ENCODE results near the gene POTEB3. TPM values are rescaled to one million over a fixed set of nuclear protein-coding genes. Genes with fewer than 3 reads are reported as not detected.
"Not testable (repeated sequence)": the region's sequence is repeated elsewhere in the genome, so short reads cannot be mapped to it uniquely, and the experiment has no call there.

The POTEB3 gene
- total and polyA plus RNA-seq, 2 experiments from 2014 or later, result not detected

- H3K79me2 ChIP-seq (ENCODE audit: insufficient read depth); H3F3A ChIP-seq (ENCODE audit: insufficient read depth); H3K4me2 ChIP-seq (ENCODE audit: unreplicated experiment); DNase-seq; H3K4me3 ChIP-seq; H2AFZ ChIP-seq; H3K27me3 ChIP-seq (replicated peaks; ENCODE audit: insufficient read depth); H3K4me1 ChIP-seq (ENCODE audit: insufficient read depth); H3K36me3 ChIP-seq (ENCODE audit: low read depth); H3K9me3 ChIP-seq (ENCODE audit: low read depth); in situ Hi-C loops (cut with MboI); H4K20me1 ChIP-seq (ENCODE audit: insufficient read depth); H3K9me2 ChIP-seq (ENCODE audit: insufficient read depth); H3K9ac ChIP-seq; H3K27ac ChIP-seq: not testable (repeated sequence)
- WGBS, 2 experiments (ENCODE audit: low coverage in 1 of 2, low lambda C conversion rate in 2 of 2, missing lambda C conversion rate in 2 of 2), result 12 to 20% methylated on average over 1 to 2 of the region's 2 CpGs
Observed at GRCh38 chr15:21397656-21398055, 42.6 kb downstream of the POTEB3 start.

GRCh38 chr15:21397186-21397585, 43.1 kb downstream of the POTEB3 start:
- H3K4me3 ChIP-seq; in situ Hi-C loops (cut with MboI); H3K4me2 ChIP-seq (ENCODE audit: unreplicated experiment); H3K9me2 ChIP-seq (ENCODE audit: insufficient read depth); DNase-seq; H3K4me1 ChIP-seq (ENCODE audit: insufficient read depth); H3F3A ChIP-seq (ENCODE audit: insufficient read depth); H3K27me3 ChIP-seq (replicated peaks; ENCODE audit: insufficient read depth); H3K36me3 ChIP-seq (ENCODE audit: low read depth); H3K27ac ChIP-seq; H3K9ac ChIP-seq; H2AFZ ChIP-seq; H3K9me3 ChIP-seq (ENCODE audit: low read depth); H4K20me1 ChIP-seq (ENCODE audit: insufficient read depth); H3K79me2 ChIP-seq (ENCODE audit: insufficient read depth): not testable (repeated sequence)
- WGBS, 2 experiments (ENCODE audit: low coverage in 1 of 2, low lambda C conversion rate in 2 of 2, missing lambda C conversion rate in 2 of 2), result 14% methylated on average over 1 of the region's 2 CpGs; no CpG with 5 or more reads in 1 of the 2 experiments

GRCh38 chr15:21385961-21386360, 54.3 kb downstream of the POTEB3 start:
- H3K79me2 ChIP-seq (ENCODE audit: insufficient read depth); H3K27me3 ChIP-seq (replicated peaks; ENCODE audit: insufficient read depth); H3K36me3 ChIP-seq (ENCODE audit: low read depth); H3K4me1 ChIP-seq (ENCODE audit: insufficient read depth); H3K9me3 ChIP-seq (ENCODE audit: low read depth); H3F3A ChIP-seq (ENCODE audit: insufficient read depth); H2AFZ ChIP-seq; in situ Hi-C loops (cut with MboI); H4K20me1 ChIP-seq (ENCODE audit: insufficient read depth); H3K9ac ChIP-seq; H3K4me2 ChIP-seq (ENCODE audit: unreplicated experiment); H3K4me3 ChIP-seq; H3K27ac ChIP-seq; H3K9me2 ChIP-seq (ENCODE audit: insufficient read depth); DNase-seq: not testable (repeated sequence)
- WGBS, 2 experiments (ENCODE audit: low coverage in 1 of 2, low lambda C conversion rate in 2 of 2, missing lambda C conversion rate in 2 of 2), result 68 to 70% methylated on average over 9 to 17 of the region's 25 CpGs

GRCh38 chr15:21383866-21384485, 56.3 kb downstream of the POTEB3 start:
- H3K79me2 ChIP-seq (ENCODE audit: insufficient read depth); H3K27ac ChIP-seq; H3K4me1 ChIP-seq (ENCODE audit: insufficient read depth); H3K36me3 ChIP-seq (ENCODE audit: low read depth); DNase-seq; H3K27me3 ChIP-seq (replicated peaks; ENCODE audit: insufficient read depth); in situ Hi-C loops (cut with MboI); H4K20me1 ChIP-seq (ENCODE audit: insufficient read depth); H3K4me2 ChIP-seq (ENCODE audit: unreplicated experiment); H2AFZ ChIP-seq; H3K9ac ChIP-seq; H3K9me2 ChIP-seq (ENCODE audit: insufficient read depth); H3K4me3 ChIP-seq; H3F3A ChIP-seq (ENCODE audit: insufficient read depth); H3K9me3 ChIP-seq (ENCODE audit: low read depth): not testable (repeated sequence)
- WGBS, 2 experiments (ENCODE audit: low coverage in 1 of 2, low lambda C conversion rate in 2 of 2, missing lambda C conversion rate in 2 of 2), result 58 to 77% methylated on average over 5 to 11 of the region's 24 CpGs

GRCh38 chr15:21373682-21374081, 66.6 kb downstream of the POTEB3 start:
- H4K20me1 ChIP-seq (ENCODE audit: insufficient read depth); H3K9me3 ChIP-seq (ENCODE audit: low read depth); H3K27ac ChIP-seq; H3K79me2 ChIP-seq (ENCODE audit: insufficient read depth); H3K27me3 ChIP-seq (replicated peaks; ENCODE audit: insufficient read depth); H3K4me2 ChIP-seq (ENCODE audit: unreplicated experiment); DNase-seq; H3K4me1 ChIP-seq (ENCODE audit: insufficient read depth); H2AFZ ChIP-seq; H3F3A ChIP-seq (ENCODE audit: insufficient read depth); H3K9me2 ChIP-seq (ENCODE audit: insufficient read depth); H3K4me3 ChIP-seq; H3K9ac ChIP-seq; H3K36me3 ChIP-seq (ENCODE audit: low read depth); in situ Hi-C loops (cut with MboI): not testable (repeated sequence)
- WGBS, 2 experiments (ENCODE audit: low coverage in 1 of 2, low lambda C conversion rate in 2 of 2, missing lambda C conversion rate in 2 of 2), result 45 to 59% methylated on average over 9 to 18 of the region's 18 CpGs

GRCh38 chr15:21369177-21369576, 71.1 kb downstream of the POTEB3 start:
- H3F3A ChIP-seq (ENCODE audit: insufficient read depth); H2AFZ ChIP-seq; H3K9me2 ChIP-seq (ENCODE audit: insufficient read depth); H3K4me2 ChIP-seq (ENCODE audit: unreplicated experiment); H3K36me3 ChIP-seq (ENCODE audit: low read depth); H4K20me1 ChIP-seq (ENCODE audit: insufficient read depth); H3K27ac ChIP-seq; H3K4me1 ChIP-seq (ENCODE audit: insufficient read depth); H3K27me3 ChIP-seq (replicated peaks; ENCODE audit: insufficient read depth); in situ Hi-C loops (cut with MboI); H3K9ac ChIP-seq; H3K9me3 ChIP-seq (ENCODE audit: low read depth); DNase-seq; H3K4me3 ChIP-seq; H3K79me2 ChIP-seq (ENCODE audit: insufficient read depth): not testable (repeated sequence)
- no CpG with 5 or more reads among the region's 26 CpGs for WGBS, 2 experiments (ENCODE audit: low coverage in 1 of 2, low lambda C conversion rate in 2 of 2, missing lambda C conversion rate in 2 of 2)

GRCh38 chr15:21368625-21369024, 71.7 kb downstream of the POTEB3 start:
- H3F3A ChIP-seq (ENCODE audit: insufficient read depth); H3K27me3 ChIP-seq (replicated peaks; ENCODE audit: insufficient read depth); DNase-seq; H3K4me2 ChIP-seq (ENCODE audit: unreplicated experiment); H3K4me3 ChIP-seq; H4K20me1 ChIP-seq (ENCODE audit: insufficient read depth); H2AFZ ChIP-seq; H3K9me2 ChIP-seq (ENCODE audit: insufficient read depth); H3K79me2 ChIP-seq (ENCODE audit: insufficient read depth); H3K4me1 ChIP-seq (ENCODE audit: insufficient read depth); H3K27ac ChIP-seq; H3K36me3 ChIP-seq (ENCODE audit: low read depth); H3K9me3 ChIP-seq (ENCODE audit: low read depth); in situ Hi-C loops (cut with MboI); H3K9ac ChIP-seq: not testable (repeated sequence)
- 91% methylated on average over 10 of the region's 22 CpGs; no CpG with 5 or more reads in 1 of the 2 experiments for WGBS, 2 experiments (ENCODE audit: low coverage in 1 of 2, low lambda C conversion rate in 2 of 2, missing lambda C conversion rate in 2 of 2)
